Testis (tissue), 3 donors: ENCODE results near the gene STXBP6. TPM values are rescaled to one million over a fixed set of nuclear protein-coding genes. Genes with fewer than 3 reads are reported as not detected.

Experiments used
- DNase-seq: peaks from one replicate; pipeline ENCODE4 v3.0.0-alpha.2; 2019
- H3K27ac ChIP-seq, 2 donors: fragments of 200-600 bp; sonication (generic); one replicate each; pipeline ENCODE4 v1.5.1; 2019
- H3K27me3 ChIP-seq: fragments of 200-600 bp; sonication (generic); one replicate; pipeline ENCODE4 v1.5.1; 2019
- H3K36me3 ChIP-seq: fragments of 200-600 bp; sonication (generic); one replicate; pipeline ENCODE4 v1.5.1; 2017; ENCODE audit warnings: low read depth; ENCODE audit errors: missing control alignments
- H3K4me1 ChIP-seq: fragments of 200-600 bp; sonication (generic); one replicate; pipeline ENCODE4 v1.5.1; 2019
- H3K4me3 ChIP-seq, 2 donors: fragments of 200-600 bp; sonication (generic); one replicate each; pipeline ENCODE4 v1.5.1; 2017 to 2019
- H3K9me3 ChIP-seq: fragments of 200-600 bp; sonication (generic); one replicate; pipeline ENCODE4 v1.5.1; 2017
- CTCF ChIP-seq, 3 experiments: fragments of 450-650 bp in 2 of 3; fragments of 200-600 bp in 1 of 3; sonication (generic) in 1 of 3; IDR thresholded peaks; one replicate each; pipeline ENCODE4 v1.5.1; 2016 to 2019; ENCODE audit warnings: antibody characterized with exemption in 3 of 3, mild to moderate bottlenecking in 2 of 3, moderate library complexity in 1 of 3
- POLR2A ChIP-seq: fragments of 450-650 bp; IDR thresholded peaks from one replicate; pipeline ENCODE4 v1.6.1; 2017; ENCODE audit warnings: antibody characterized with exemption, mild to moderate bottlenecking, moderate library complexity
- WGBS, 2 donors: methylation state at CpG; one replicate each; pipeline ENCODE4 v1.1.5; 2018; 5-methylcytosine and 5-hydroxymethylcytosine counted together
- intact Hi-C: fragments of 100-400 bp; cut with DNase I; formaldehyde crosslinking; loops from one replicate; pipeline ENCODE4 v1.15.1; 2023; ENCODE audit warnings: low total_unique reads
- polyA plus RNA-seq: library from polyadenylated mRNA; stranded (reverse); fragments of 350-450 nt; fragmentation: Illumina TruSeq; extraction: RNeasy Lipid Tissue Mini Kit (QIAGEN cat#74804); gene quantifications from one replicate; pipeline ENCODE4 v1.2.3, GENCODE V29; 2014; ENCODE audit warnings: low read depth, low replicate concordance; ENCODE audit not compliant: insufficient read depth
- total RNA-seq, 2 donors: library from RNA; depleted of rRNA; stranded (reverse); fragments of >200 nt; gene quantifications; one replicate each; pipeline ENCODE4 v1.2.3, GENCODE V29; 2016

The STXBP6 gene
- total and polyA plus RNA-seq, 3 donors from 2014 or later, result 4.7 to 11.3 (median 8.6) TPM

- 95 to 97% methylated on average over 5 of the region's 5 CpGs for WGBS, 2 donors
- Histone ChIP-seq H3K9me3 (no peaks in the 10 kb centered on the region), H3K36me3 (no peaks in the 10 kb centered on the region), H3K27ac (no peak overlapping the region), H3K4me3 (no peak overlapping the region), H3K4me1 (no peaks in the 10 kb centered on the region), H3K27me3 (no peaks in the 10 kb centered on the region)
- intact Hi-C loops, result no loop called here
- no peak for DNase-seq
- no peak for TF ChIP-seq CTCF (IDR thresholded peaks at IDR 0.05)
- TF ChIP-seq POLR2A, result no peak
These were observed 205.9 kb downstream of the STXBP6 start for GRCh38 chr14:24844011-24844410.

GRCh38 chr14:24843494-24843893 lies 206.5 kb downstream of the STXBP6 start:
- intact Hi-C loops, result no loop called here
- 77 to 80% methylated on average over 2 of the region's 2 CpGs for WGBS, 2 donors
- no peaks in the 10 kb centered on the region for H3K36me3 ChIP-seq
- no peak for DNase-seq
- no peak overlapping the region for H3K27ac ChIP-seq
- H3K4me3 ChIP-seq, result no peak overlapping the region
- H3K9me3 ChIP-seq, result no peaks in the 10 kb centered on the region
- TF ChIP-seq CTCF (IDR thresholded peaks at IDR 0.05), result no peak
- no peak for TF ChIP-seq POLR2A
- H3K4me1 ChIP-seq, result no peaks in the 10 kb centered on the region
- no peaks in the 10 kb centered on the region for H3K27me3 ChIP-seq

DNA sequence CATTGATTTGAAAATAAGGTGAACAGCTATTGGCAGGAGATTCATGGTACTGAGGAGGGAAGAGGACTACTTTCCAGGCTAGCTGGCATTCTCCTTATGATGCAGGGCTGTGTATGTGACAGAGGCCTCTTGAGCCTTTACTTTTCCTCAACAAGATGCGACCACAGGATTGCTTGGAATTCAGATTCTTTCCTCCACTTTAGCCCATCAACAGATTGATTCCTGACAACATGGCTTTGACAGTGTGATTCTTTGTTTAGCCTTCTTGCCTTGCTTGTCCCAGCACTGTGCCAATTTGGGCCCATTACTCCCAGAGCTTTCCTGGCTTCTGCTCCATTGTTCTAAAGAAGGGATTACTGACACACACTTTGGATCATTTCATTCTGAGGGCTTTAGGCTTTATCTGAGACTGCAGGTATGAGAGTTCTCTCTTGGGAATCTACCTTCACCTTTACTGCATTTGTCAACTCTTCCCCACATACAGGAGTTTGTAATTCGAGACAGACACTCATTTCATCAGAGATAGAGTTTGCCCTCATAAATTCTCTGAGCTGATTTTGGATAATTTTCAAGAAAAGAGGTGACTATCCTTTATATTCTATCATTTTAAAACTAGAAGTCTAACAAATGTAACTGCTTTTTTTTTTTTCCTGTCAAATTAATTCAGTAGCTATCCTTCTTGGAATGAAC lies 209.6 kb downstream of the STXBP6 start:
- Histone ChIP-seq H3K27me3 (no peaks in the 10 kb centered on the region), H3K4me1 (no peaks in the 10 kb centered on the region), H3K36me3 (no peaks in the 10 kb centered on the region), H3K4me3 (no peak overlapping the region), H3K27ac (no peak overlapping the region), H3K9me3 (no peaks in the 10 kb centered on the region)
- 85 to 90% methylated on average over 2 of the region's 2 CpGs for WGBS, 2 donors
- DNase-seq, result no peak
- TF ChIP-seq CTCF (IDR thresholded peaks at IDR 0.05) (no peak), POLR2A (no peak)
- intact Hi-C loops, result no loop called here

DNA sequence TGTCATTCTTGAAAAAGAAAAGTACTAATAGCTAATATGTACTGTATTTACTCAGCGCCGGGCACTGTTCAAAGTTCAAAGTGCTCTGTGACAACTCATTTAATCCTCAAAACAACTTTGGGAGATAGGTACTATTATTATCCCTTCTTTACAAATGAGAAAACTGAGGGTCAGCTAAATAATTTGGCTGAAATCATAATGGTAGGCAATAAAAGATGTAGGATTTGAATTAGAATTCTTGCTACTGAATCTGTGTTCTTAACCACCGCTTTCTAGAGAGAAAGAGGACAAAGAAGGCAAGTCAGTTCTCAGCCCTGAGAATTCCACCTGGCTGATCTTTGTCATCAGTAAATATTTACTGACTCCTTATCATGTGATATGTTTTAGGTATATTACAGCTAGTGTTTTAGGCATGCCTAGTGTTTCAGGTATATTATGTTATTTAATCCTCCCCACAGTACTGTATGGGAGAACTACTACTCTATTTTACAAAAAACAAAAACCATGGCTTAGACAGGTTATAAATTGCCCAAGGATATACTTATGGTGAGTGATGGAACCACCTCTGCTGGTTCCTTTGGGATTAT lies 210.2 kb downstream of the STXBP6 start:
- no peak overlapping the region for H3K27ac ChIP-seq
- H3K9me3 ChIP-seq, result no peaks in the 10 kb centered on the region
- H3K4me1 ChIP-seq, result no peaks in the 10 kb centered on the region
- intact Hi-C loops, result no loop called here
- no peak for DNase-seq
- TF ChIP-seq POLR2A, result no peak
- TF ChIP-seq CTCF (IDR thresholded peaks at IDR 0.05), result no peak
- 94 to 98% methylated on average over 3 of the region's 3 CpGs for WGBS, 2 donors
- no peak overlapping the region for H3K4me3 ChIP-seq
- H3K27me3 ChIP-seq, result no peaks in the 10 kb centered on the region
- H3K36me3 ChIP-seq, result no peaks in the 10 kb centered on the region
